ENCODE measurements around the gene TMED4. TPM values are rescaled to one million over a fixed set of nuclear protein-coding genes. Genes with fewer than 3 reads are reported as not detected.

TMED4 gene
- total and polyA plus RNA-seq, 4 donors, result 26.9 to 97.1 (median 46.9) TPM

- TF ChIP-seq REST (IDR thresholded peaks at IDR 0.05) (no peak), ATF3 (IDR thresholded peaks at IDR 0.05) (no peak), JUND (IDR thresholded peaks at IDR 0.05) (peak in 1 of 2 donors; percentile 80), HNF4A (conservative IDR thresholded peaks at IDR 0.05) (peak; percentile 61 to 88), HNF4G (IDR thresholded peaks at IDR 0.05) (peak; percentile 5), GABPA (IDR thresholded peaks at IDR 0.05 in 1 of 2, conservative IDR thresholded peaks at IDR 0.05 in 1 of 2) (no peak), RXRA (IDR thresholded peaks at IDR 0.05) (peak; percentile 9 to 73), RAD21 (IDR thresholded peaks at IDR 0.05) (peak in 1 of 2 donors; percentile 19), FOXA2 (IDR thresholded peaks at IDR 0.05) (no peak), TAF1 (conservative IDR thresholded peaks at IDR 0.05) (no peak)
- H3K9ac ChIP-seq (ENCODE audit: low read depth in 1 of 2, low read length in 2 of 2), result no peak overlapping the region
- no peak overlapping the region for H3K27ac ChIP-seq (ENCODE audit: low read depth in 1 of 2, low read length in 2 of 2)
- 61% methylated on average over 7 of the region's 7 CpGs for WGBS
- H3K27me3 ChIP-seq (ENCODE audit: control insufficient read depth in 4 of 4, insufficient read depth in 4 of 4, low read length in 3 of 4), result no peaks in the 10 kb centered on the region
- no peak for DNase-seq (ENCODE audit: low spot score)
- peaks cover 8 to 33% (median 24%) of the 10 kb centered on the region in 4 donors for H3K4me1 ChIP-seq (ENCODE audit: control insufficient read depth in 4 of 4, insufficient read depth in 4 of 4, low read length in 3 of 4)
- H3K36me3 ChIP-seq (ENCODE audit: control insufficient read depth in 4 of 4, insufficient read depth in 3 of 4, low read depth in 1 of 4, low read length in 3 of 4), result peaks cover 3 to 12% (median 9%) of the 10 kb centered on the region in 4 donors
- no peak overlapping the region for H3K4me3 ChIP-seq (ENCODE audit: low read depth in 1 of 3, low read length in 3 of 3)
- no peaks in the 10 kb centered on the region for H3K9me3 ChIP-seq (ENCODE audit: control insufficient read depth in 4 of 4, low read length in 3 of 4)
Observed at GRCh38 chr7:44561962-44562621, 19.9 kb downstream of the TMED4 start.

GRCh38 chr7:44561481-44561880, 20.6 kb downstream of the TMED4 start:
- no peak overlapping the region for H3K4me3 ChIP-seq (ENCODE audit: low read depth in 1 of 3, low read length in 3 of 3)
- H3K9ac ChIP-seq (ENCODE audit: low read depth in 1 of 2, low read length in 2 of 2), result no peak overlapping the region
- H3K27ac ChIP-seq (ENCODE audit: low read depth in 1 of 2, low read length in 2 of 2), result no peak overlapping the region
- DNase-seq (ENCODE audit: low spot score), result no peak
- H3K4me1 ChIP-seq (ENCODE audit: control insufficient read depth in 4 of 4, insufficient read depth in 4 of 4, low read length in 3 of 4), result peaks cover 8 to 33% (median 24%) of the 10 kb centered on the region in 4 donors
- no peaks in the 10 kb centered on the region for H3K9me3 ChIP-seq (ENCODE audit: control insufficient read depth in 4 of 4, low read length in 3 of 4)
- no peaks in the 10 kb centered on the region for H3K27me3 ChIP-seq (ENCODE audit: control insufficient read depth in 4 of 4, insufficient read depth in 4 of 4, low read length in 3 of 4)
- H3K36me3 ChIP-seq (ENCODE audit: control insufficient read depth in 4 of 4, insufficient read depth in 3 of 4, low read depth in 1 of 4, low read length in 3 of 4), result peaks cover 0 to 9% (median 5%) of the 10 kb centered on the region in 4 donors
- WGBS, result 92% methylated on average over 6 of the region's 6 CpGs
- no peak for TF ChIP-seq REST (IDR thresholded peaks at IDR 0.05)
